Measurements from ENCODE around the gene MEGF10. TPM values are rescaled to one million over a fixed set of nuclear protein-coding genes. Genes with fewer than 3 reads are reported as not detected.
A peak's percentile ranks its signal among the peaks of the same experiment; 100 is the strongest.

MEGF10 gene
- total and polyA plus RNA-seq, 2 of the 8 experiments (the other 6 are each of a cell fraction or from before 2014, with no cell fraction given): 38.2 to 53.1 TPM

DNA sequence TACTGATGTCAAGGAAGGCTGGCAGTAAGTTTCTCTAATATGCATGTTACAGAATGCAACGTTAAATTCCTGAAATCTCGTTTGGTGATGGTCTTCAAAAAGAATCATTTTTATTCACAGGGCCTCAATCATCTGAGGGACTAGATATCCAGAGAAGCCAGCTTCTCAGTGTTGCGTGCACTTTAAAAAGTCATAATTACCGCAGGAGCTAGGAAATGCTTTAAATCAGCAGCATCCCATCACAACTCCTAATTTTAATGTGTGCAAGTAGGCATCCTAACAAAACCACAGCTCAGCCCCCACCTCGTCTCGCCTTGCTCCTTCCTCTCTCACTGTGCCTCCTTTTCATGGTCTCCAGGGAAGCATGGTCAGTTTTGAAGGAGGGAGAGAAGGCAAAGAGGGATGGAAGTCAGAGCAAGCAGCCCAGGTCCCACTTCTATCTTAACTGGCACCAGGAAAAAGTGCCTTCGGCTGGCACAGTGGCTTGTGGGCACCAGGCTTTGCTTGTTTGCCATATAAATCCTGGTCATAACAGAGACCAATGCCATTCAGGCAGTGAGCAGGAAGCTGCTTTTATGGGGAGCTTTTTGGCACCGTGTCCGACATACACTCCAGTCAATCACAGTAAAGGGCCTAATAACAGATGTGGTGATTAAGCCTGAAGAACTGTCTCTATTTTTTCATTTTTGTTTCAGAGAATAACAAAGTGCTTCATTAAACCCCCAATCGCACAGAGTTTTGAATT, 21.4 kb downstream of the MEGF10 start:
- Histone ChIP-seq H3K4me2 (ENCODE audit: insufficient read depth in 1 of 2, low read depth in 2 of 2, low read length in 2 of 2) (no peak overlapping the region), H3K27ac (ENCODE audit: low read depth, low read length) (no peak overlapping the region), H4K20me1 (replicated peaks in 1 of 2; ENCODE audit: control insufficient read depth in 1 of 2, insufficient read depth in 2 of 2, low read length in 2 of 2) (no peaks in the 10 kb centered on the region), H3K56ac (replicated peaks; ENCODE audit: insufficient read length, low read depth, low read length) (no peak overlapping the region), H2BK5ac (ENCODE audit: low read depth, low read length) (no peak overlapping the region), H2AK5ac (ENCODE audit: low read depth, low read length) (no peak overlapping the region; the same call in 1 of the 2 replicates), H3K27me3 (replicated peaks in 1 of 4; ENCODE audit: control insufficient read depth in 3 of 4, extremely low read depth in 1 of 4, insufficient read depth in 3 of 4, low read length in 3 of 4) (no peaks in the 10 kb centered on the region), H3K14ac (ENCODE audit: insufficient read length) (no peak overlapping the region), H2BK15ac (ENCODE audit: low read length) (no peak overlapping the region), H4K8ac (ENCODE audit: extremely low read depth, insufficient read depth, low read length) (no peak overlapping the region), H3K9ac (replicated peaks in 1 of 4; ENCODE audit: extremely low read depth in 1 of 4, low read depth in 3 of 4, low read length in 3 of 4) (no peak overlapping the region), H3K23me2 (ENCODE audit: low read depth, low read length) (no peaks in the 10 kb centered on the region), H3K79me1 (ENCODE audit: low read depth, low read length) (no peaks in the 10 kb centered on the region), H3K9me3 (ENCODE audit: insufficient read depth in 2 of 2, low read depth in 1 of 2, low read length in 1 of 2) (no peaks in the 10 kb centered on the region), H4K91ac (replicated peaks; ENCODE audit: insufficient read length, low read length) (no peak overlapping the region), H2BK20ac (ENCODE audit: low read length) (no peak overlapping the region), H2BK12ac (ENCODE audit: low read depth, low read length) (peak overlapping the region; percentile 78; the same call in 1 of the 2 replicates), H3K4me1 (replicated peaks in 1 of 4; ENCODE audit: control insufficient read depth in 3 of 4, insufficient read depth in 4 of 4, low read length in 3 of 4) (peaks cover 3 to 17% (median 11%) of the 10 kb centered on the region in 4 experiments), H3K18ac (ENCODE audit: extremely low read depth, low read length) (no peak overlapping the region), H3K79me2 (ENCODE audit: control insufficient read depth in 1 of 2, insufficient read depth in 2 of 2, low read length in 2 of 2) (peaks cover 0 to 77% of the 10 kb centered on the region in 2 experiments; a peak in 3 of 4 replicates), H2AFZ (ENCODE audit: low read length) (no peak overlapping the region), H3K4ac (replicated peaks; ENCODE audit: insufficient read length, low read depth, low read length) (no peak overlapping the region), H3K4me3 (ENCODE audit: extremely low read depth in 1 of 4, insufficient read depth in 2 of 4, low read depth in 3 of 4, low read length in 4 of 4) (no peak overlapping the region), H4K5ac (ENCODE audit: insufficient read length, low read depth, low read length) (no peak overlapping the region), H2BK120ac (replicated peaks; ENCODE audit: low read depth, low read length) (no peak overlapping the region), H3K36me3 (ENCODE audit: control insufficient read depth in 2 of 4, insufficient read depth in 4 of 4, low read length in 3 of 4) (no peaks in the 10 kb centered on the region), H3K23ac (ENCODE audit: insufficient read length) (no peak overlapping the region)
- 63% methylated on average over 10 of the region's 10 CpGs; no CpG with 5 or more reads in 1 of the 2 experiments for WGBS, 2 experiments (ENCODE audit: extremely low coverage in 1 of 2, insufficient coverage in 1 of 2, insufficient read length in 1 of 2, insufficient replicate concordance in 2 of 2, low coverage in 1 of 2, low lambda C conversion rate in 2 of 2, missing lambda C conversion rate in 1 of 2)
- POLR2A ChIA-PET (ENCODE audit: partially characterized antibody): interaction anchor here (1.0 kb wide), 1 partner anchor 15 kb away, joined by 3 read pairs; no protein-coding TSS in a partner anchor
- DNase-seq (ENCODE audit: low read depth in 1 of 2, low spot score in 2 of 2): no peak
- CTCF ChIA-PET (ENCODE audit: partially characterized antibody): interaction anchor here (1.0 to 3.3 kb wide), 8 partner anchors 8 to 179 kb away, joined by 3 to 12 read pairs (median 4); no protein-coding TSS in a partner anchor
- no peak for FAIRE-seq
- TF ChIP-seq, protein P1, sequence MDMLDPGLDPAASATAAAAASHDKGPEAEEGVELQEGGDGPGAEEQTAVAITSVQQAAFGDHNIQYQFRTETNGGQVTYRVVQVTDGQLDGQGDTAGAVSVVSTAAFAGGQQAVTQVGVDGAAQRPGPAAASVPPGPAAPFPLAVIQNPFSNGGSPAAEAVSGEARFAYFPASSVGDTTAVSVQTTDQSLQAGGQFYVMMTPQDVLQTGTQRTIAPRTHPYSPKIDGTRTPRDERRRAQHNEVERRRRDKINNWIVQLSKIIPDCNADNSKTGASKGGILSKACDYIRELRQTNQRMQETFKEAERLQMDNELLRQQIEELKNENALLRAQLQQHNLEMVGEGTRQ (IDR thresholded peaks at IDR 0.05; ENCODE audit: low read length): no peak
- TF ChIP-seq, protein P2, sequence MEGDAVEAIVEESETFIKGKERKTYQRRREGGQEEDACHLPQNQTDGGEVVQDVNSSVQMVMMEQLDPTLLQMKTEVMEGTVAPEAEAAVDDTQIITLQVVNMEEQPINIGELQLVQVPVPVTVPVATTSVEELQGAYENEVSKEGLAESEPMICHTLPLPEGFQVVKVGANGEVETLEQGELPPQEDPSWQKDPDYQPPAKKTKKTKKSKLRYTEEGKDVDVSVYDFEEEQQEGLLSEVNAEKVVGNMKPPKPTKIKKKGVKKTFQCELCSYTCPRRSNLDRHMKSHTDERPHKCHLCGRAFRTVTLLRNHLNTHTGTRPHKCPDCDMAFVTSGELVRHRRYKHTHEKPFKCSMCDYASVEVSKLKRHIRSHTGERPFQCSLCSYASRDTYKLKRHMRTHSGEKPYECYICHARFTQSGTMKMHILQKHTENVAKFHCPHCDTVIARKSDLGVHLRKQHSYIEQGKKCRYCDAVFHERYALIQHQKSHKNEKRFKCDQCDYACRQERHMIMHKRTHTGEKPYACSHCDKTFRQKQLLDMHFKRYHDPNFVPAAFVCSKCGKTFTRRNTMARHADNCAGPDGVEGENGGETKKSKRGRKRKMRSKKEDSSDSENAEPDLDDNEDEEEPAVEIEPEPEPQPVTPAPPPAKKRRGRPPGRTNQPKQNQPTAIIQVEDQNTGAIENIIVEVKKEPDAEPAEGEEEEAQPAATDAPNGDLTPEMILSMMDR (IDR thresholded peaks at IDR 0.05; ENCODE audit: control extremely low read depth in 1 of 3, insufficient read depth in 1 of 3, low read depth in 1 of 3, low read length in 3 of 3): no peak
- TF ChIP-seq ASH2L (IDR thresholded peaks at IDR 0.05; ENCODE audit: low read length) (no peak), EP300 (IDR thresholded peaks at IDR 0.05; ENCODE audit: borderline replicate concordance in 1 of 2, low read depth in 2 of 2, low read length in 2 of 2) (no peak), CHD2 (IDR thresholded peaks at IDR 0.05; ENCODE audit: low read length) (no peak), CEBPB (IDR thresholded peaks at IDR 0.05; ENCODE audit: low read depth, low read length) (no peak), KDM4A (IDR thresholded peaks at IDR 0.05; ENCODE audit: low read depth, low read length, severe bottlenecking) (no peak), PHF8 (conservative IDR thresholded peaks at IDR 0.05; ENCODE audit: low read depth, low read length) (no peak)

Data from H1 (cell line).